HG02973 (cell line): ENCODE results near the gene POU2F2.
A peak's percentile ranks its signal among the peaks of the same experiment; 100 is the strongest.

ENCODE experiments used
- ATAC-seq: cut with Tn5 transposase; IDR thresholded peaks from one replicate; pipeline ENCODE4 v1.9.1; 2021; ENCODE audit warnings: moderate library complexity; ENCODE audit not compliant: unreplicated experiment

Gene POU2F2

GRCh38 chr19:42083537-42083936, 48.7 kb downstream of the POU2F2 start:
- no peak for ATAC-seq

- ATAC-seq, result no peak
Measured at GRCh38 chr19:42081584-42082203, 50.6 kb downstream of the POU2F2 start.

GRCh38 chr19:42080764-42081375, 51.4 kb downstream of the POU2F2 start:
- no peak for ATAC-seq

- ATAC-seq, result no peak
Measured at GRCh38 chr19:42079886-42080763, 52.1 kb downstream of the POU2F2 start.

GRCh38 chr19:42079276-42079669, 53.0 kb downstream of the POU2F2 start:
- no peak for ATAC-seq

GRCh38 chr19:42078538-42079275, 53.5 kb downstream of the POU2F2 start:
- no peak for ATAC-seq

GRCh38 chr19:42078058-42078457, 54.2 kb downstream of the POU2F2 start:
- no peak for ATAC-seq

GRCh38 chr19:42076380-42076944, 55.8 kb downstream of the POU2F2 start:
- ATAC-seq, result no peak

GRCh38 chr19:42075616-42076379, 56.4 kb downstream of the POU2F2 start, which contains the start of gene ZNF574:
Gene ZNF574, plus strand, starts transcription at chr19:42076166. Its CDS starts 2,441 bp downstream, at chr19:42078607.
- peak; percentile 88 for ATAC-seq

GRCh38 chr19:42075364-42075615, 57.0 kb downstream of the POU2F2 start:
- ATAC-seq, result no peak

- ATAC-seq, result no peak
Measured at GRCh38 chr19:42074513-42075363, 57.5 kb downstream of the POU2F2 start.

- ATAC-seq, result no peak
Measured at GRCh38 chr19:42071247-42071646, 61.0 kb downstream of the POU2F2 start.

- ATAC-seq, result no peak
Measured at GRCh38 chr19:42069619-42070351, 62.5 kb downstream of the POU2F2 start, which contains the start of gene GRIK5. Gene GRIK5, minus strand, starts transcription at chr19:42070206. Its CDS starts 4,436 bp downstream, at chr19:42065770.

- no peak for ATAC-seq
Measured at GRCh38 chr19:42068756-42069571, 63.3 kb downstream of the POU2F2 start.

- ATAC-seq, result no peak
Measured at GRCh38 chr19:42068361-42068755, 63.9 kb downstream of the POU2F2 start.

- ATAC-seq, result no peak
Measured at GRCh38 chr19:42067315-42067888, 64.8 kb downstream of the POU2F2 start.

GRCh38 chr19:42066075-42066754, 66.0 kb downstream of the POU2F2 start:
- ATAC-seq, result no peak
